Upper lobe of left lung (tissue), 6 donors: ENCODE measurements around the gene BLID. TPM values are rescaled to one million over a fixed set of nuclear protein-coding genes. Genes with fewer than 3 reads are reported as not detected.
A peak's percentile ranks its signal among the peaks of the same experiment; 100 is the strongest.

ENCODE experiments used
- ATAC-seq, 2 donors: fragments of 200-7000 bp; cut with Tn5 transposase; one replicate each; pipeline ENCODE4 v1.9.1; 2022; ENCODE audit warnings: mild to moderate bottlenecking in 2 of 2, moderate library complexity in 2 of 2; ENCODE audit not compliant: low FRiP score in 2 of 2
- DNase-seq, 2 donors: peaks; one replicate each; pipeline ENCODE4 v3.0.0-alpha.2; 2019 to 2020
- H3K27ac ChIP-seq, 4 donors: fragments of 200-600 bp; sonication (generic); one replicate each; pipeline ENCODE4 v1.5.1; 2016 to 2019
- H3K27me3 ChIP-seq, 4 donors: fragments of 200-600 bp; sonication (generic); one replicate each; pipeline ENCODE4 v1.5.1; 2017 to 2019
- H3K36me3 ChIP-seq, 4 donors: fragments of 200-600 bp; sonication (generic); one replicate each; pipeline ENCODE4 v1.5.1; 2016 to 2019
- H3K4me1 ChIP-seq, 4 donors: fragments of 200-600 bp; sonication (generic); one replicate each; pipeline ENCODE4 v1.5.1; 2018 to 2019
- H3K4me3 ChIP-seq, 4 donors: fragments of 200-600 bp; sonication (generic); one replicate each; pipeline ENCODE4 v1.5.1; 2017 to 2019; ENCODE audit warnings: mild to moderate bottlenecking in 2 of 4, moderate library complexity in 1 of 4
- H3K9me3 ChIP-seq, 4 donors: fragments of 200-600 bp; sonication (generic); one replicate each; pipeline ENCODE4 v1.5.1; 2018 to 2019
- CTCF ChIP-seq, 6 experiments: fragments of 450-650 bp in 4 of 6; fragments of 200-600 bp in 2 of 6; sonication (generic) in 2 of 6; IDR thresholded peaks; one replicate each; pipeline ENCODE4 v1.5.1; 2016 to 2019; ENCODE audit warnings: antibody characterized with exemption in 6 of 6
- EP300 ChIP-seq, 4 donors: sonication (generic); formaldehyde crosslinking; IDR thresholded peaks; one replicate each; pipeline ENCODE4 v1.5.1; 2017; ENCODE audit warnings: antibody characterized with exemption in 4 of 4, control low read depth in 2 of 4
- POLR2A ChIP-seq, 4 donors: fragments of 450-650 bp; IDR thresholded peaks; one replicate each; pipeline ENCODE4 v1.5.1; 2016 to 2017; ENCODE audit warnings: antibody characterized with exemption in 4 of 4, mild to moderate bottlenecking in 2 of 4
- POLR2AphosphoS5 ChIP-seq, 2 donors: sonication (generic); formaldehyde crosslinking; IDR thresholded peaks; one replicate each; pipeline ENCODE4 v1.5.1; 2017; ENCODE audit warnings: antibody characterized with exemption in 2 of 2
- WGBS, 2 donors: methylation state at CpG; one replicate each; pipeline ENCODE4 v1.1.5; 2017 to 2018; 5-methylcytosine and 5-hydroxymethylcytosine counted together
- total RNA-seq, 6 donors: library from RNA; depleted of rRNA in 4 of 6; stranded (reverse); fragments of >200 nt in 4 of 6; gene quantifications; one replicate each; pipeline versions ENCODE4 v1.1.0 to v1.2.1, GENCODE V29; 2016 to 2021
- donor health status: DM: no; HTN: no; CAD: no; lungs with moderate emphysema.
- donor health status: DM: no; HTN: yes; CAD: no; lungs with severe emphysema.

Gene BLID
- total RNA-seq, 6 donors from 2014 or later = 0.30 to 6.3 TPM; not detected in 4

GRCh38 chr11:122093731-122094275 lies 22.2 kb downstream of the BLID start:
- Histone ChIP-seq H3K27me3 (no peaks in the 10 kb centered on the region), H3K4me3 (no peak overlapping the region), H3K36me3 (no peaks in the 10 kb centered on the region), H3K9me3 (no peaks in the 10 kb centered on the region), H3K27ac (no peak overlapping the region), H3K4me1 (no peaks in the 10 kb centered on the region)
- 80 to 84% methylated on average over 5 of the region's 5 CpGs for WGBS, 2 donors
- DNase-seq (no peak), ATAC-seq (peak in 1 of 2 donors; percentile 58)
- TF ChIP-seq POLR2AphosphoS5 (IDR thresholded peaks at IDR 0.05) = no peak
- no peak for TF ChIP-seq POLR2A (IDR thresholded peaks at IDR 0.05)
- TF ChIP-seq CTCF (IDR thresholded peaks at IDR 0.05) = no peak
- no peak for TF ChIP-seq EP300 (IDR thresholded peaks at IDR 0.05)

- no peak for DNase-seq
- H3K9me3 ChIP-seq = no peaks in the 10 kb centered on the region
- WGBS, 2 donors = 90 to 100% methylated on average over 1 of the region's 1 CpG
Observed at GRCh38 chr11:122091835-122092234, 24.2 kb downstream of the BLID start.

GRCh38 chr11:122089111-122089510 lies 26.9 kb downstream of the BLID start:
- DNase-seq (no peak), ATAC-seq (no peak)
- Histone ChIP-seq H3K4me3 (no peak overlapping the region), H3K9me3 (no peaks in the 10 kb centered on the region), H3K36me3 (no peaks in the 10 kb centered on the region), H3K4me1 (no peaks in the 10 kb centered on the region), H3K27me3 (no peaks in the 10 kb centered on the region), H3K27ac (no peak overlapping the region)
- no peak for TF ChIP-seq EP300 (IDR thresholded peaks at IDR 0.05)
- WGBS, 2 donors = 52 to 53% methylated on average over 1 of the region's 1 CpG

More at GRCh38 chr11:122091835-122092234, 24.2 kb downstream of the BLID start:
- Histone ChIP-seq H3K4me1 (no peaks in the 10 kb centered on the region), H3K36me3 (no peaks in the 10 kb centered on the region), H3K27ac (no peak overlapping the region), H3K4me3 (no peak overlapping the region), H3K27me3 (no peaks in the 10 kb centered on the region)
- no peak for ATAC-seq
- TF ChIP-seq POLR2A (IDR thresholded peaks at IDR 0.05) (no peak), CTCF (IDR thresholded peaks at IDR 0.05) (no peak), EP300 (IDR thresholded peaks at IDR 0.05) (no peak), POLR2AphosphoS5 (IDR thresholded peaks at IDR 0.05) (no peak)

- no peaks in the 10 kb centered on the region for H3K9me3 ChIP-seq
- no peaks in the 10 kb centered on the region for H3K27me3 ChIP-seq
- H3K36me3 ChIP-seq = no peaks in the 10 kb centered on the region
- ATAC-seq = no peak
- 65 to 83% methylated on average over 3 of the region's 3 CpGs for WGBS, 2 donors
- no peak for DNase-seq
- H3K27ac ChIP-seq = no peak overlapping the region
- H3K4me1 ChIP-seq = no peaks in the 10 kb centered on the region
- H3K4me3 ChIP-seq = no peak overlapping the region
- TF ChIP-seq CTCF (IDR thresholded peaks at IDR 0.05) (no peak), EP300 (IDR thresholded peaks at IDR 0.05) (no peak), POLR2A (IDR thresholded peaks at IDR 0.05) (no peak), POLR2AphosphoS5 (IDR thresholded peaks at IDR 0.05) (no peak)
Observed at GRCh38 chr11:122085712-122086111, 30.3 kb downstream of the BLID start.

- WGBS, 2 donors = 54 to 60% methylated on average over 1 of the region's 1 CpG
- H3K27ac ChIP-seq = no peak overlapping the region
- no peak overlapping the region for H3K4me3 ChIP-seq
- TF ChIP-seq CTCF (IDR thresholded peaks at IDR 0.05) (no peak), EP300 (IDR thresholded peaks at IDR 0.05) (no peak), POLR2AphosphoS5 (IDR thresholded peaks at IDR 0.05) (no peak)
- peak in 1 of 2 donors; percentile 87 for ATAC-seq
- H3K4me1 ChIP-seq = no peaks in the 10 kb centered on the region
- no peak for DNase-seq
- H3K27me3 ChIP-seq = no peaks in the 10 kb centered on the region
- no peaks in the 10 kb centered on the region for H3K36me3 ChIP-seq
- H3K9me3 ChIP-seq = no peaks in the 10 kb centered on the region
Observed at GRCh38 chr11:122085264-122085663, 30.8 kb downstream of the BLID start.
